WTC11 (cell line): ENCODE data around the gene ABHD15. TPM values are rescaled to one million over a fixed set of nuclear protein-coding genes. Genes with fewer than 3 reads are reported as not detected.

Experiments
- ATAC-seq: fragments of 200-7000 bp; cut with Tn5 transposase; 2 replicates; pipeline ENCODE4 v1.10.0; 2021; ENCODE audit warnings: mild to moderate bottlenecking, moderate library complexity
- CTCF ChIA-PET: fragments of 300-600 bp; sonication (Branson Sonifier 250); formaldehyde crosslinking; loops from one replicate; lab custom pipeline; 2021; ENCODE audit warnings: antibody characterized with exemption; lab: Charles Lee
- POLR2A ChIA-PET: fragments of 350-600 bp; sonication (Branson Sonifier 250); formaldehyde crosslinking; loops from one replicate; lab custom pipeline; 2021; ENCODE audit warnings: antibody characterized with exemption; lab: Charles Lee
- DNase-seq: peaks from one replicate; pipeline ENCODE4 v3.0.0; 2021; ENCODE audit warnings: low spot score
- H3K27ac Mint-ChIP-seq: 2 replicates; pipeline ENCODE4 v1.8.0; 2021; ENCODE audit warnings: mixed read lengths
- H3K27me3 Mint-ChIP-seq: 2 replicates; pipeline ENCODE4 v1.8.0; 2021; ENCODE audit warnings: low read depth, mild to moderate bottlenecking, moderate library complexity, mixed read lengths
- H3K36me3 Mint-ChIP-seq: 2 replicates; pipeline ENCODE4 v1.8.0; 2021; ENCODE audit warnings: mixed read lengths
- H3K4me1 Mint-ChIP-seq: 2 replicates; pipeline ENCODE4 v1.8.0; 2022; ENCODE audit warnings: mixed read lengths
- H3K4me3 Mint-ChIP-seq: 2 replicates; pipeline ENCODE4 v1.8.0; 2021; ENCODE audit warnings: mild to moderate bottlenecking, moderate library complexity, mixed read lengths
- H3K9me3 Mint-ChIP-seq: 2 replicates; pipeline ENCODE4 v1.8.0; 2021; ENCODE audit warnings: mixed read lengths
- CBFB ChIP-seq: sonication (generic); formaldehyde crosslinking; IDR thresholded peaks from 2 replicates; pipeline ENCODE4 v1.8.1; 2022; ENCODE audit warnings: mild to moderate bottlenecking, low read depth, missing genetic modification reagents
- ELF4 ChIP-seq: sonication (generic); formaldehyde crosslinking; IDR thresholded peaks from 2 replicates; pipeline ENCODE4 v1.8.1; 2022; ENCODE audit warnings: low read depth, mild to moderate bottlenecking, moderate library complexity, missing genetic modification reagents
- EMX1 ChIP-seq: fragments of 250-450 bp; sonication (Bioruptor Pico); IDR thresholded peaks from 2 replicates; pipeline ENCODE4 v1.8.0; 2021; ENCODE audit warnings: mild to moderate bottlenecking
- ETV6 ChIP-seq: sonication (generic); formaldehyde crosslinking; IDR thresholded peaks from 2 replicates; pipeline ENCODE4 v1.8.1; 2022; ENCODE audit warnings: mild to moderate bottlenecking, missing genetic modification reagents
- FOXK1 ChIP-seq: sonication (generic); formaldehyde crosslinking; IDR thresholded peaks from 2 replicates; pipeline ENCODE4 v1.8.0; 2022; ENCODE audit warnings: mild to moderate bottlenecking, moderate library complexity, missing genetic modification reagents
- GABPB1 ChIP-seq: sonication (generic); formaldehyde crosslinking; IDR thresholded peaks from 2 replicates; pipeline ENCODE4 v1.8.1; 2023; ENCODE audit warnings: mild to moderate bottlenecking, missing genetic modification reagents
- JAZF1 ChIP-seq: fragments of 250-450 bp; sonication (Bioruptor Pico); IDR thresholded peaks from 2 replicates; pipeline ENCODE4 v1.9.0; 2021; ENCODE audit warnings: moderate library complexity, mild to moderate bottlenecking, inconsistent platforms
- JUN ChIP-seq: sonication (generic); formaldehyde crosslinking; IDR thresholded peaks from 2 replicates; pipeline ENCODE4 v1.8.0; 2023; ENCODE audit warnings: mild to moderate bottlenecking, missing genetic modification reagents
- NR3C1 ChIP-seq: sonication (generic); formaldehyde crosslinking; conservative IDR thresholded peaks from 2 replicates; pipeline ENCODE4 v1.8.1; 2023; ENCODE audit warnings: low read depth, mild to moderate bottlenecking, missing genetic modification reagents
- PRRX2 ChIP-seq: fragments of 250-450 bp; sonication (Bioruptor Pico); IDR thresholded peaks from 2 replicates; pipeline ENCODE4 v1.8.0; 2021; ENCODE audit warnings: mild to moderate bottlenecking
- RORB ChIP-seq: fragments of 250-450 bp; sonication (Bioruptor Pico); IDR thresholded peaks from 2 replicates; pipeline ENCODE4 v1.9.0; 2021; ENCODE audit warnings: mild to moderate bottlenecking
- SMAD3 ChIP-seq: sonication (generic); formaldehyde crosslinking; IDR thresholded peaks from 2 replicates; pipeline ENCODE4 v1.8.0; 2022; ENCODE audit warnings: missing genetic modification reagents, mild to moderate bottlenecking, borderline replicate concordance
- TP53 ChIP-seq: sonication (generic); formaldehyde crosslinking; IDR thresholded peaks from 2 replicates; pipeline ENCODE4 v1.8.1; 2023; ENCODE audit warnings: mild to moderate bottlenecking, missing genetic modification reagents
- ZNF416 ChIP-seq: fragments of 250-450 bp; sonication (Bioruptor Pico); IDR thresholded peaks from 2 replicates; pipeline ENCODE4 v1.9.0; 2021; ENCODE audit warnings: mild to moderate bottlenecking, inconsistent platforms
- ZNF423 ChIP-seq: fragments of 250-450 bp; sonication (Bioruptor Pico); IDR thresholded peaks from 2 replicates; pipeline ENCODE4 v2.1.2; 2022; ENCODE audit warnings: mild to moderate bottlenecking, moderate library complexity
- ZNF425 ChIP-seq: fragments of 250-450 bp; sonication (Bioruptor Pico); conservative IDR thresholded peaks from 2 replicates; pipeline ENCODE4 v1.9.0; 2021; ENCODE audit warnings: mild to moderate bottlenecking
- total RNA-seq: library from RNA; stranded (reverse); gene quantifications from 3 replicates; pipeline ENCODE4 v1.2.3, GENCODE V29; 2021
- TF ChIP-seq, protein P1 (sequence below): sonication (generic); formaldehyde crosslinking; IDR thresholded peaks from 2 replicates; pipeline ENCODE4 v1.8.1; 2022; ENCODE audit warnings: mild to moderate bottlenecking, missing genetic modification reagents, moderate library complexity, borderline replicate concordance
- TF ChIP-seq, protein P2 (sequence below): fragments of 250-450 bp; sonication (Bioruptor Pico); IDR thresholded peaks from 2 replicates; pipeline ENCODE4 v1.9.0; 2021; ENCODE audit warnings: mild to moderate bottlenecking
- TF ChIP-seq, protein P3 (sequence below): sonication (generic); formaldehyde crosslinking; conservative IDR thresholded peaks from 2 replicates; pipeline ENCODE4 v1.8.1; 2023; ENCODE audit warnings: mild to moderate bottlenecking, low read depth, missing genetic modification reagents, moderate library complexity
- TF ChIP-seq, protein P4 (sequence below): sonication (generic); formaldehyde crosslinking; IDR thresholded peaks from 2 replicates; pipeline ENCODE4 v1.8.1; 2022; ENCODE audit warnings: low read depth, missing genetic modification reagents, borderline replicate concordance
- TF ChIP-seq, protein P5 (sequence below): sonication (generic); formaldehyde crosslinking; IDR thresholded peaks from 2 replicates; pipeline ENCODE4 v1.8.0; 2022; ENCODE audit warnings: mild to moderate bottlenecking, missing genetic modification reagents
- TF ChIP-seq, protein P6 (sequence below): sonication (generic); formaldehyde crosslinking; IDR thresholded peaks from 2 replicates; pipeline ENCODE4 v1.8.0; 2022; ENCODE audit warnings: mild to moderate bottlenecking, missing genetic modification reagents
- TF ChIP-seq, protein P7 (sequence below): sonication (generic); formaldehyde crosslinking; IDR thresholded peaks from 2 replicates; pipeline ENCODE4 v1.8.1; 2022; ENCODE audit warnings: low read depth, mild to moderate bottlenecking, moderate library complexity, missing genetic modification reagents, borderline replicate concordance
- TF ChIP-seq, protein P8 (sequence below): sonication (generic); formaldehyde crosslinking; IDR thresholded peaks from 2 replicates; pipeline ENCODE4 v1.8.1; 2022; ENCODE audit warnings: missing genetic modification reagents, borderline replicate concordance

Gene ABHD15
- total RNA-seq, 1 experiment from 2014 or later = 2.8 TPM

DNA sequence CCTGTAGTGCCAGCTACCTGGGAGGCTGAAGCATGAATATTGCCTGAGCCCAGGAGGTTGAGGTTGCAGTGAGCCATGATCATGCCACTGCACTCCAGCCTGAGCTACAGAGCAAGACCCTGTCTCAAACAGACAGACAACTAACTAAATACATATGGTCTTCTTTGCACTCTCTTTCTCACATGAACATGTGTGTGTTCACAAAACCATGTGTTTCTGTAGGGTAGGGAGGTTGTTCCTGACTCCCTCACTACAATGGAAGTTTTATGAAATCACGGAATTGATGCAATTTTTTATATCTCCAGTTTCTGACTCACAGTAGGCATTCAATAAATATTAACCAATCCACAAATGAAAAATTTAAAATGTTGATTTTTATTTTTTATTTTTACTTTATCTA is 48.5 kb downstream of the ABHD15 start (continued):
- TF ChIP-seq, protein P1, sequence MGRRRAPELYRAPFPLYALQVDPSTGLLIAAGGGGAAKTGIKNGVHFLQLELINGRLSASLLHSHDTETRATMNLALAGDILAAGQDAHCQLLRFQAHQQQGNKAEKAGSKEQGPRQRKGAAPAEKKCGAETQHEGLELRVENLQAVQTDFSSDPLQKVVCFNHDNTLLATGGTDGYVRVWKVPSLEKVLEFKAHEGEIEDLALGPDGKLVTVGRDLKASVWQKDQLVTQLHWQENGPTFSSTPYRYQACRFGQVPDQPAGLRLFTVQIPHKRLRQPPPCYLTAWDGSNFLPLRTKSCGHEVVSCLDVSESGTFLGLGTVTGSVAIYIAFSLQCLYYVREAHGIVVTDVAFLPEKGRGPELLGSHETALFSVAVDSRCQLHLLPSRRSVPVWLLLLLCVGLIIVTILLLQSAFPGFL (CRISPR knock-in tag) = no peak
- TF ChIP-seq RORB (CRISPR knock-in tag) (no peak), ZNF423 (CRISPR knock-in tag) (no peak)
- TF ChIP-seq, protein P2, sequence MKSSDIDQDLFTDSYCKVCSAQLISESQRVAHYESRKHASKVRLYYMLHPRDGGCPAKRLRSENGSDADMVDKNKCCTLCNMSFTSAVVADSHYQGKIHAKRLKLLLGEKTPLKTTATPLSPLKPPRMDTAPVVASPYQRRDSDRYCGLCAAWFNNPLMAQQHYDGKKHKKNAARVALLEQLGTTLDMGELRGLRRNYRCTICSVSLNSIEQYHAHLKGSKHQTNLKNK (CRISPR knock-in tag) = no peak
- TF ChIP-seq, all 79 proteins: peak for 0

DNA sequence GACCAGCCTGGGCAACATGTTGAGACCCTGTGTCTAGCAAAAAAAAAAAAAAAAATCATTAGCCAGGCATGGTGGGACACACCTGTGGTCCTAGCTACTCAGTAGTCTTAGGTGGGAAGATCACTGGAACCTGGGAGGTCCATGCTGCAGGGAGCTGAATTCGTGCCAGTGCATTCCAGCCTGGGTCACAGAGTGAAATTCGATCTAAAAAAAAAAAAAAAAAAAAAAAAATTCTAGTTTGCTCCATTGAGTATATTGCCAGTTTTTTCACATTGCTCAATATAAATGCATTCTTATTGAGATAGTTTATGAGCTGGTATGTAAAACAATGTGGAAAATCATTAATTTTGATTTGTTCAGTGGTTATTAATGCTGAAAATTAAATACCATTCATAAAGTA is 52.0 kb downstream of the ABHD15 start:
- DNase-seq (no peak), ATAC-seq (no peak)
- Mint-ChIP-seq H3K27me3 (no peaks in the 10 kb centered on the region), H3K36me3 (peaks cover 46% of the 10 kb centered on the region), H3K4me1 (no peaks in the 10 kb centered on the region), H3K4me3 (no peak overlapping the region), H3K9me3 (no peaks in the 10 kb centered on the region), H3K27ac (no peak overlapping the region)
- TF ChIP-seq, protein P3, sequence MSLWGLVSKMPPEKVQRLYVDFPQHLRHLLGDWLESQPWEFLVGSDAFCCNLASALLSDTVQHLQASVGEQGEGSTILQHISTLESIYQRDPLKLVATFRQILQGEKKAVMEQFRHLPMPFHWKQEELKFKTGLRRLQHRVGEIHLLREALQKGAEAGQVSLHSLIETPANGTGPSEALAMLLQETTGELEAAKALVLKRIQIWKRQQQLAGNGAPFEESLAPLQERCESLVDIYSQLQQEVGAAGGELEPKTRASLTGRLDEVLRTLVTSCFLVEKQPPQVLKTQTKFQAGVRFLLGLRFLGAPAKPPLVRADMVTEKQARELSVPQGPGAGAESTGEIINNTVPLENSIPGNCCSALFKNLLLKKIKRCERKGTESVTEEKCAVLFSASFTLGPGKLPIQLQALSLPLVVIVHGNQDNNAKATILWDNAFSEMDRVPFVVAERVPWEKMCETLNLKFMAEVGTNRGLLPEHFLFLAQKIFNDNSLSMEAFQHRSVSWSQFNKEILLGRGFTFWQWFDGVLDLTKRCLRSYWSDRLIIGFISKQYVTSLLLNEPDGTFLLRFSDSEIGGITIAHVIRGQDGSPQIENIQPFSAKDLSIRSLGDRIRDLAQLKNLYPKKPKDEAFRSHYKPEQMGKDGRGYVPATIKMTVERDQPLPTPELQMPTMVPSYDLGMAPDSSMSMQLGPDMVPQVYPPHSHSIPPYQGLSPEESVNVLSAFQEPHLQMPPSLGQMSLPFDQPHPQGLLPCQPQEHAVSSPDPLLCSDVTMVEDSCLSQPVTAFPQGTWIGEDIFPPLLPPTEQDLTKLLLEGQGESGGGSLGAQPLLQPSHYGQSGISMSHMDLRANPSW = no peak
- TF ChIP-seq TP53 (CRISPR knock-in tag) (no peak), ZNF416 (CRISPR knock-in tag) (no peak), PRRX2 (CRISPR knock-in tag) (no peak), ZNF425 (no peak), ELF4 (CRISPR knock-in tag) (no peak), EMX1 (no peak), SMAD3 (no peak), NR3C1 (CRISPR knock-in tag) (no peak), FOXK1 (CRISPR knock-in tag) (no peak), ETV6 (CRISPR knock-in tag) (no peak), CBFB (CRISPR knock-in tag) (no peak), JAZF1 (no peak), GABPB1 (CRISPR knock-in tag) (no peak), JUN (CRISPR knock-in tag) (no peak)
- TF ChIP-seq, protein P4, sequence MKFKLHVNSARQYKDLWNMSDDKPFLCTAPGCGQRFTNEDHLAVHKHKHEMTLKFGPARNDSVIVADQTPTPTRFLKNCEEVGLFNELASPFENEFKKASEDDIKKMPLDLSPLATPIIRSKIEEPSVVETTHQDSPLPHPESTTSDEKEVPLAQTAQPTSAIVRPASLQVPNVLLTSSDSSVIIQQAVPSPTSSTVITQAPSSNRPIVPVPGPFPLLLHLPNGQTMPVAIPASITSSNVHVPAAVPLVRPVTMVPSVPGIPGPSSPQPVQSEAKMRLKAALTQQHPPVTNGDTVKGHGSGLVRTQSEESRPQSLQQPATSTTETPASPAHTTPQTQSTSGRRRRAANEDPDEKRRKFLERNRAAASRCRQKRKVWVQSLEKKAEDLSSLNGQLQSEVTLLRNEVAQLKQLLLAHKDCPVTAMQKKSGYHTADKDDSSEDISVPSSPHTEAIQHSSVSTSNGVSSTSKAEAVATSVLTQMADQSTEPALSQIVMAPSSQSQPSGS (CRISPR knock-in tag) = no peak
- TF ChIP-seq, protein P5, sequence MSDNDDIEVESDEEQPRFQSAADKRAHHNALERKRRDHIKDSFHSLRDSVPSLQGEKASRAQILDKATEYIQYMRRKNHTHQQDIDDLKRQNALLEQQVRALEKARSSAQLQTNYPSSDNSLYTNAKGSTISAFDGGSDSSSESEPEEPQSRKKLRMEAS (CRISPR knock-in tag) = no peak
- TF ChIP-seq, protein P6, sequence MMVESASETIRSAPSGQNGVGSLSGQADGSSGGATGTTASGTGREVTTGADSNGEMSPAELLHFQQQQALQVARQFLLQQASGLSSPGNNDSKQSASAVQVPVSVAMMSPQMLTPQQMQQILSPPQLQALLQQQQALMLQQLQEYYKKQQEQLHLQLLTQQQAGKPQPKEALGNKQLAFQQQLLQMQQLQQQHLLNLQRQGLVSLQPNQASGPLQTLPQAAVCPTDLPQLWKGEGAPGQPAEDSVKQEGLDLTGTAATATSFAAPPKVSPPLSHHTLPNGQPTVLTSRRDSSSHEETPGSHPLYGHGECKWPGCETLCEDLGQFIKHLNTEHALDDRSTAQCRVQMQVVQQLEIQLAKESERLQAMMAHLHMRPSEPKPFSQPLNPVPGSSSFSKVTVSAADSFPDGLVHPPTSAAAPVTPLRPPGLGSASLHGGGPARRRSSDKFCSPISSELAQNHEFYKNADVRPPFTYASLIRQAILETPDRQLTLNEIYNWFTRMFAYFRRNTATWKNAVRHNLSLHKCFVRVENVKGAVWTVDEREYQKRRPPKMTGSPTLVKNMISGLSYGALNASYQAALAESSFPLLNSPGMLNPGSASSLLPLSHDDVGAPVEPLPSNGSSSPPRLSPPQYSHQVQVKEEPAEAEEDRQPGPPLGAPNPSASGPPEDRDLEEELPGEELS (CRISPR knock-in tag) = no peak
- TF ChIP-seq, protein P7, sequence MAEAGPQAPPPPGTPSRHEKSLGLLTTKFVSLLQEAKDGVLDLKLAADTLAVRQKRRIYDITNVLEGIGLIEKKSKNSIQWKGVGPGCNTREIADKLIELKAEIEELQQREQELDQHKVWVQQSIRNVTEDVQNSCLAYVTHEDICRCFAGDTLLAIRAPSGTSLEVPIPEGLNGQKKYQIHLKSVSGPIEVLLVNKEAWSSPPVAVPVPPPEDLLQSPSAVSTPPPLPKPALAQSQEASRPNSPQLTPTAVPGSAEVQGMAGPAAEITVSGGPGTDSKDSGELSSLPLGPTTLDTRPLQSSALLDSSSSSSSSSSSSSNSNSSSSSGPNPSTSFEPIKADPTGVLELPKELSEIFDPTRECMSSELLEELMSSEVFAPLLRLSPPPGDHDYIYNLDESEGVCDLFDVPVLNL = no peak
- TF ChIP-seq, protein P8, sequence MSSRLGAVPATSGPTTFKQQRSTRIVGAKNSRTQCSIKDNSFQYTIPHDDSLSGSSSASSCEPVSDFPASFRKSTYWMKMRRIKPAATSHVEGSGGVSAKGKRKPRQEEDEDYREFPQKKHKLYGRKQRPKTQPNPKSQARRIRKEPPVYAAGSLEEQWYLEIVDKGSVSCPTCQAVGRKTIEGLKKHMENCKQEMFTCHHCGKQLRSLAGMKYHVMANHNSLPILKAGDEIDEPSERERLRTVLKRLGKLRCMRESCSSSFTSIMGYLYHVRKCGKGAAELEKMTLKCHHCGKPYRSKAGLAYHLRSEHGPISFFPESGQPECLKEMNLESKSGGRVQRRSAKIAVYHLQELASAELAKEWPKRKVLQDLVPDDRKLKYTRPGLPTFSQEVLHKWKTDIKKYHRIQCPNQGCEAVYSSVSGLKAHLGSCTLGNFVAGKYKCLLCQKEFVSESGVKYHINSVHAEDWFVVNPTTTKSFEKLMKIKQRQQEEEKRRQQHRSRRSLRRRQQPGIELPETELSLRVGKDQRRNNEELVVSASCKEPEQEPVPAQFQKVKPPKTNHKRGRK (CRISPR knock-in tag) = no peak
- CTCF ChIA-PET = interaction anchor here (0.6 to 0.9 kb wide), 3 partner anchors 81 to 366 kb away, joined by 3 to 5 read pairs (median 3); no protein-coding TSS in a partner anchor
- POLR2A ChIA-PET = no interaction called here
